H1 (cell line): ENCODE results near the gene EIF1AX. TPM values are rescaled to one million over a fixed set of nuclear protein-coding genes. Genes with fewer than 3 reads are reported as not detected.

Source experiments
- EP300 ChIP-seq, 2 experiments: IDR thresholded peaks; 1 replicate in 1 of 2; 2 replicates in 1 of 2; pipeline ENCODE4 v1.6.1; 2011 to 2012; ENCODE audit warnings: low read depth in 2 of 2, low read length in 2 of 2, mild to moderate bottlenecking in 2 of 2, borderline replicate concordance in 1 of 2, inconsistent platforms in 1 of 2, moderate library complexity in 1 of 2
- HDAC6 ChIP-seq: IDR thresholded peaks from one replicate; pipeline ENCODE4 v1.7.1; 2012; ENCODE audit warnings: low read depth, mild to moderate bottlenecking, inconsistent platforms, low read length, moderate library complexity
- MAFK ChIP-seq: IDR thresholded peaks from 2 replicates; pipeline ENCODE4 v1.6.1; 2012; ENCODE audit warnings: low read depth, mild to moderate bottlenecking, improper control_type of control experiment, low read length
- POLR2AphosphoS5 ChIP-seq: IDR thresholded peaks from 2 replicates; pipeline ENCODE4 v1.6.1; 2011; ENCODE audit warnings: low read depth, low read length
- SIX5 ChIP-seq: IDR thresholded peaks from 2 replicates; pipeline ENCODE4 v1.6.1; 2011; ENCODE audit warnings: mild to moderate bottlenecking, low read depth, low read length
- polyA plus RNA-seq, 7 experiments: library from polyadenylated mRNA; depleted of rRNA in 3 of 7; stranded (reverse) in 5 of 7; unstranded in 2 of 7; fragments of >200 nt in 5 of 7; fragments of 200-250 nt in 2 of 7; gene quantifications; 1 replicate in 5 of 7; 2 replicates in 1 of 7; 4 replicates in 1 of 7; pipeline versions ENCODE4 v1.2.1 to v1.2.3, GENCODE V29; 2011 to 2013; ENCODE audit warnings: missing spikeins in 2 of 7, mixed read lengths in 2 of 7
- total RNA-seq: library from RNA; stranded (reverse); fragmentation: NEBNext Ultra II Directional; extraction: Animal tissue kit (Norgen Biotek cat#: 25700); gene quantifications from 2 replicates; pipeline ENCODE4 v1.2.1, GENCODE V29; 2021

Gene EIF1AX
- total and polyA plus RNA-seq, 2 of the 8 experiments (the other 6 are each of a cell fraction or from before 2014, with no cell fraction given) = 34.0 to 175 TPM

- TF ChIP-seq HDAC6 (no peak), EP300 (IDR thresholded peaks at IDR 0.05; ENCODE audit: borderline replicate concordance in 1 of 2, low read depth in 2 of 2, low read length in 2 of 2) (no peak), SIX5 (no peak), MAFK (no peak), POLR2AphosphoS5 (no peak)
Observed at GRCh38 chrX:20129547-20129946, 12.1 kb downstream of the EIF1AX start (continued).
